ENCODE measurements around the gene CAMTA1. TPM values are rescaled to one million over a fixed set of nuclear protein-coding genes. Genes with fewer than 3 reads are reported as not detected.

Gene CAMTA1
- total RNA-seq, 1 experiment from 2014 or later: 69.5 TPM

DNA sequence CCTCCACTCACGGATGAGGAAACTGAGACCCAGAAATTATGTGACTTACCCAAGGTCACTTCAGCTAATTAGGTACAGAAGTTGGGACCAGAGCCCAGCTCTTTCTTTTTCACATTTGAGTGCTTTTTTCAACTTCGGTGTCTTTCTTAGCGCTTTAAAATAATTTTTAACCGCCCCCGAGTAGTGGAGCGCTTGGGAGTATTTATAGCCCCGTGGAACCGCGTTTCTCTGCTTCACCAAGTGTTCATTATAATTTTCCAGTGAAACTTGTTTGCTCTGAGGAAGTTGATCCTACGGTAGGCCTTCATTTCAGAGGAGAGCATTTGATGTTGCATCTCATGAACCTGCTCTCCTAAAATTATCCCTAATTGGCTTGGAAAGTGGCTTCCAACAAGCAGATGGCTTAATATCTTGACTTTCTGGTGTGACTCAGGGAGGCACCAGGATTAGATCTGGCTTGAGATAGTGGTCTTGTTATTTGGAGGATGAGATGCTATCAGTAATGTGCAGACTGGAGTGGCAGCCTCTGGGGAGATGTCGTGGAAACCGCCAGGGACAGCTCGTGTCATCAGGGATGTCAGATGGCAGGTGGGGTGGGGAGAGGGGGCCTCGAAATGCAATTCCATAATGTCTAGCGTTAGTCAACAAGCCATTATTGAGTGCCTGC, 321.3 kb downstream of the CAMTA1 start:
- no peaks in the 10 kb centered on the region for H3K79me2 ChIP-seq (ENCODE audit: insufficient read depth, low read length)
- H3K27ac ChIP-seq (ENCODE audit: low read depth, low read length): no peak overlapping the region
- H3K36me3 ChIP-seq (ENCODE audit: control insufficient read depth in 1 of 2, insufficient read depth in 2 of 2, low read length in 2 of 2): no peaks in the 10 kb centered on the region
- H3K27me3 ChIP-seq (ENCODE audit: insufficient read depth, low read length): peaks cover 52% of the 10 kb centered on the region
- no peak overlapping the region for H2AFZ ChIP-seq (ENCODE audit: low read depth, low read length, poor library complexity, severe bottlenecking)
- ATAC-seq: no peak
- BruUV-seq (replicated peaks): no TSS peak
- intact Hi-C loops (cut with micrococcal nuclease): no loop called here
- ChIA-PET CTCF (no interaction called here), POLR2A (no interaction called here), RAD21 (ENCODE audit: low non-redundant PET in 1 of 2, low total read pairs in 2 of 2, uncharacterized antibody in 2 of 2, unreplicated experiment in 2 of 2) (no interaction called here)
- no peak overlapping the region for H3K4me3 ChIP-seq (replicated peaks in 1 of 2; ENCODE audit: low read depth in 1 of 2, low read length in 2 of 2)
- no peaks in the 10 kb centered on the region for H4K20me1 ChIP-seq (ENCODE audit: insufficient read depth)
- peaks cover 0 to 9% of the 10 kb centered on the region in 2 experiments; a peak in 1 of 4 replicates for H3K9me3 ChIP-seq (ENCODE audit: control insufficient read depth in 1 of 2, insufficient read depth in 1 of 2, low read depth in 1 of 2, low read length in 2 of 2)
- no peak overlapping the region for H3K9ac ChIP-seq (ENCODE audit: low read length)
- no peak for TF ChIP-seq EZH2 (IDR thresholded peaks at IDR 0.05)
- no peak for TF ChIP-seq CEBPB (IDR thresholded peaks at IDR 0.05; ENCODE audit: low read depth)
- no peak for TF ChIP-seq ZNF274 (IDR thresholded peaks at IDR 0.05; ENCODE audit: low read depth, low read length)
- no peak for TF ChIP-seq POLR2A (IDR thresholded peaks at IDR 0.05; ENCODE audit: borderline replicate concordance, extremely low read depth, insufficient read depth, insufficient read length)
- no peak for TF ChIP-seq EZH2phosphoT487 (IDR thresholded peaks at IDR 0.05; ENCODE audit: borderline replicate concordance)
- TF ChIP-seq, protein P1, sequence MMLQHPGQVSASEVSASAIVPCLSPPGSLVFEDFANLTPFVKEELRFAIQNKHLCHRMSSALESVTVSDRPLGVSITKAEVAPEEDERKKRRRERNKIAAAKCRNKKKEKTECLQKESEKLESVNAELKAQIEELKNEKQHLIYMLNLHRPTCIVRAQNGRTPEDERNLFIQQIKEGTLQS (IDR thresholded peaks at IDR 0.05): no peak
- TF ChIP-seq YY1 (IDR thresholded peaks at IDR 0.05; ENCODE audit: extremely low read depth, insufficient replicate concordance, low read depth, low read length): no peak
- TF ChIP-seq CBX3 (IDR thresholded peaks at IDR 0.05; ENCODE audit: low read depth): no peak
- TF ChIP-seq FOSL1 (IDR thresholded peaks at IDR 0.05; ENCODE audit: low read depth): no peak
- TF ChIP-seq, protein P2, sequence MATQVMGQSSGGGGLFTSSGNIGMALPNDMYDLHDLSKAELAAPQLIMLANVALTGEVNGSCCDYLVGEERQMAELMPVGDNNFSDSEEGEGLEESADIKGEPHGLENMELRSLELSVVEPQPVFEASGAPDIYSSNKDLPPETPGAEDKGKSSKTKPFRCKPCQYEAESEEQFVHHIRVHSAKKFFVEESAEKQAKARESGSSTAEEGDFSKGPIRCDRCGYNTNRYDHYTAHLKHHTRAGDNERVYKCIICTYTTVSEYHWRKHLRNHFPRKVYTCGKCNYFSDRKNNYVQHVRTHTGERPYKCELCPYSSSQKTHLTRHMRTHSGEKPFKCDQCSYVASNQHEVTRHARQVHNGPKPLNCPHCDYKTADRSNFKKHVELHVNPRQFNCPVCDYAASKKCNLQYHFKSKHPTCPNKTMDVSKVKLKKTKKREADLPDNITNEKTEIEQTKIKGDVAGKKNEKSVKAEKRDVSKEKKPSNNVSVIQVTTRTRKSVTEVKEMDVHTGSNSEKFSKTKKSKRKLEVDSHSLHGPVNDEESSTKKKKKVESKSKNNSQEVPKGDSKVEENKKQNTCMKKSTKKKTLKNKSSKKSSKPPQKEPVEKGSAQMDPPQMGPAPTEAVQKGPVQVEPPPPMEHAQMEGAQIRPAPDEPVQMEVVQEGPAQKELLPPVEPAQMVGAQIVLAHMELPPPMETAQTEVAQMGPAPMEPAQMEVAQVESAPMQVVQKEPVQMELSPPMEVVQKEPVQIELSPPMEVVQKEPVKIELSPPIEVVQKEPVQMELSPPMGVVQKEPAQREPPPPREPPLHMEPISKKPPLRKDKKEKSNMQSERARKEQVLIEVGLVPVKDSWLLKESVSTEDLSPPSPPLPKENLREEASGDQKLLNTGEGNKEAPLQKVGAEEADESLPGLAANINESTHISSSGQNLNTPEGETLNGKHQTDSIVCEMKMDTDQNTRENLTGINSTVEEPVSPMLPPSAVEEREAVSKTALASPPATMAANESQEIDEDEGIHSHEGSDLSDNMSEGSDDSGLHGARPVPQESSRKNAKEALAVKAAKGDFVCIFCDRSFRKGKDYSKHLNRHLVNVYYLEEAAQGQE (IDR thresholded peaks at IDR 0.05; ENCODE audit: low read depth): no peak
- TF ChIP-seq ZFX (IDR thresholded peaks at IDR 0.05): no peak
- TF ChIP-seq EGR1 (IDR thresholded peaks at IDR 0.05; ENCODE audit: low read depth): no peak
- TF ChIP-seq ZBTB33 (IDR thresholded peaks at IDR 0.05; ENCODE audit: extremely low read depth, insufficient replicate concordance, low read length): no peak
- DNase-seq (ENCODE audit: low read depth, low spot score): no peak
- no peaks in the 10 kb centered on the region for H3K9me2 ChIP-seq (ENCODE audit: insufficient read depth)
- H3K4me1 ChIP-seq (ENCODE audit: control insufficient read depth in 1 of 2, insufficient read depth in 2 of 2, low read length in 2 of 2): no peaks in the 10 kb centered on the region
- H3K4me2 ChIP-seq (ENCODE audit: low read length): no peak overlapping the region

Measured in HCT116 (cell line).